T-helper 17 cell (primary cell): ENCODE data around the gene FTO. TPM values are rescaled to one million over a fixed set of nuclear protein-coding genes. Genes with fewer than 3 reads are reported as not detected.

ENCODE experiments used
- ATAC-seq: fragments of 150-1000 bp; cut with Tn5 transposase; 2 replicates; pipeline ENCODE4 v1.10.0; 2021; ENCODE audit warnings: mild to moderate bottlenecking, moderate library complexity
- DNase-seq, 3 donors: peaks; one replicate each; pipeline versions ENCODE4 v3.0.0 to v3.0.0-alpha.2; 2020 to 2021
- H3K9me3 ChIP-seq: one replicate; pipeline ENCODE4 v1.7.0; 2013; ENCODE audit warnings: low read length, mild to moderate bottlenecking; ENCODE audit not compliant: control insufficient read depth, poor library complexity, severe bottlenecking
- H3K27ac Mint-ChIP-seq: one replicate; pipeline ENCODE4 v1.8.0; 2022; ENCODE audit warnings: mild to moderate bottlenecking, moderate library complexity, mixed read lengths
- H3K27me3 Mint-ChIP-seq: one replicate; pipeline ENCODE4 v1.8.0; 2022; ENCODE audit warnings: mixed read lengths
- H3K36me3 Mint-ChIP-seq: one replicate; pipeline ENCODE4 v1.8.0; 2022; ENCODE audit warnings: low read depth, mixed read lengths
- H3K4me1 Mint-ChIP-seq: one replicate; pipeline ENCODE4 v1.8.0; 2022; ENCODE audit warnings: mild to moderate bottlenecking, mixed read lengths
- H3K4me3 Mint-ChIP-seq: one replicate; pipeline ENCODE4 v1.8.0; 2022; ENCODE audit warnings: mild to moderate bottlenecking, moderate library complexity, mixed read lengths
- total RNA-seq, 4 donors: library from RNA in 2 of 4; stranded (reverse) in 2 of 4; gene quantifications; one replicate each; pipeline ENCODE4 v1.2.3 and lab custom pipeline; 2022 to 2026

The FTO gene
- total RNA-seq, 2 donors from 2014 or later: 53.0 to 53.3 TPM

DNA sequence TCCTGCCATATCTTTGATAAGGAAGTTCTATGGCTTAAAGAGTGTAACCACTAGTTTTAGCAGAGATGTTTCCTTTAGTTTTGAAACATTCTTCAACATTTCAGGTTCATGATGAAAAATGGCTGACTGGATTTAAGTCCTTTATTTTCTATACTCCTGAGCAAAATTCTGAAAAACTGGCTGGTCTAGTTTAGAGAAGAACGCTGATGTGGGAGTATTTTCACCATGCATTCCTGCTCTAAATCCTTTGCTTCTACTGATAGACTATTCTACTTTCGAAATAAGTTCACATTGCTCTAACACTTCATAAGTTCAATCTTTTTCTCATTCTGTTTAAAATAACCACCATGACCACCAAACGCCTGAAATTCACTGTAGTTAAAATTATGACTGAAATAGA is 281.9 kb downstream of the FTO start:
- DNase-seq (no peak), ATAC-seq (no peak)
- H3K27ac Mint-ChIP-seq: no peak overlapping the region
- H3K27me3 Mint-ChIP-seq: no peaks in the 10 kb centered on the region
- peaks cover 7% of the 10 kb centered on the region for H3K4me1 Mint-ChIP-seq
- H3K36me3 Mint-ChIP-seq: peaks cover 3% of the 10 kb centered on the region
- no peak overlapping the region for H3K4me3 Mint-ChIP-seq
- H3K9me3 ChIP-seq: no peaks in the 10 kb centered on the region

DNA sequence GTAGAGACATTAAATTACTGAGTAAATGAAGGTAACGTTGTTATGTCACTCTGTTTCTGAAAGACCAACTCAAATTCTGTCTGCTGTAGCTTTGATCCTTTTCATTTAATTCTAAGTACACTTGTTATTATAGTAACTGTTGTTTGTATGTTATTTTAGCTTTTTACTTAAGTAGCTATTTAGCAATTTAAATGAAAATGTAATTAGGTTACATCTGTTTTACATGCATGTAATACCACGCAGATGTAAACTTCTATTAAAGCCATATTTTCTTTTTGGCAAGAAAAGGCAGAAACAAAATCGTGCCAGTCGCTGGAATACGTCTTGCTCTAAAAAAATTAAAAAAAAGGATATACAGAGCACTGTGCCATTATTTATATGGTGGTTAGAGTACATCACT is 282.8 kb downstream of the FTO start:
- H3K9me3 ChIP-seq: no peaks in the 10 kb centered on the region
- ATAC-seq: no peak
- H3K27ac Mint-ChIP-seq: no peak overlapping the region
- no peaks in the 10 kb centered on the region for H3K27me3 Mint-ChIP-seq
- H3K4me3 Mint-ChIP-seq: no peak overlapping the region
- peaks cover 5% of the 10 kb centered on the region for H3K36me3 Mint-ChIP-seq
- H3K4me1 Mint-ChIP-seq: peaks cover 9% of the 10 kb centered on the region
- no peak for DNase-seq

DNA sequence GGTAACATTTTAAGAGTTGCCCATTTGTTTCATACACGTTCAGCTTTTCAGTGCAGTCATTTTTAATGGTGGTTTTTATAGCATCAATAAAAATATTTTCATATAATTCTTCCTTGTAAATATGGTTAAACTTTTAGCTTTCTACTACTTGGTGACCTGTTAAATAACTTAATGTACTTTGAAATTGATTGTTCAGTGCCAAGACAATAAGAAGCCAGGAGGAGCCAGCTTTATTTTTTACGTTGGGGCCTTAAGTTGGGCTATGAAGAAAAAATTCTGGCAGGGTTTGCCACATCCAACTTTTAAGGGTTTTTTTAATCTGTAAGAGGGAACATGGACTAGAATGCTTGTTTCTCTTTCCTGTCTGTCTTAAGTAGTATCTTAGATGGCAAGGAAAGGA is 284.2 kb downstream of the FTO start:
- no peaks in the 10 kb centered on the region for H3K9me3 ChIP-seq
- Mint-ChIP-seq H3K27me3 (no peaks in the 10 kb centered on the region), H3K4me3 (no peak overlapping the region), H3K4me1 (peaks cover 9% of the 10 kb centered on the region), H3K36me3 (peaks cover 5% of the 10 kb centered on the region), H3K27ac (no peak overlapping the region)
- no peak for ATAC-seq
- no peak for DNase-seq

DNA sequence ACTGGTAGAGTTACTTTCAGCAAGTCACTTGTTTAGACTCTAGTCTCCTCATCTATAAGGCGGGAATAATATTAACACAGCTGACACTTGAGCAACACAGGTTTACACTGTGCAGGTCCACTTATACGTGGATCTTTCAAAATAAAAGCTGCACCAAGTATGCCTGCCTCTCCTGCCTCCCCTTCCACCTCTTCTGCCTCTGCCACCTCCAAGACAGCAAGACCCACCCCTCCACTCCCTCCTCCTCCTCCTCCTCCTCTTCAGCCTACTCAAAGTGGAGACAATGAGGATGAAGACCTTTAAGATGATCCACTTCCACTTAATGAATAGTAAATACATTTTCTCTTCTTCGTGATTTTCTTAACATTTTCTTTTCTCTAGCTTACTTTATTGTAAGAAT is 285.6 kb downstream of the FTO start:
- DNase-seq (no peak), ATAC-seq (no peak)
- no peaks in the 10 kb centered on the region for H3K9me3 ChIP-seq
- Mint-ChIP-seq H3K36me3 (peaks cover 7% of the 10 kb centered on the region), H3K27me3 (no peaks in the 10 kb centered on the region), H3K4me3 (no peak overlapping the region), H3K4me1 (peaks cover 6% of the 10 kb centered on the region), H3K27ac (no peak overlapping the region)

DNA sequence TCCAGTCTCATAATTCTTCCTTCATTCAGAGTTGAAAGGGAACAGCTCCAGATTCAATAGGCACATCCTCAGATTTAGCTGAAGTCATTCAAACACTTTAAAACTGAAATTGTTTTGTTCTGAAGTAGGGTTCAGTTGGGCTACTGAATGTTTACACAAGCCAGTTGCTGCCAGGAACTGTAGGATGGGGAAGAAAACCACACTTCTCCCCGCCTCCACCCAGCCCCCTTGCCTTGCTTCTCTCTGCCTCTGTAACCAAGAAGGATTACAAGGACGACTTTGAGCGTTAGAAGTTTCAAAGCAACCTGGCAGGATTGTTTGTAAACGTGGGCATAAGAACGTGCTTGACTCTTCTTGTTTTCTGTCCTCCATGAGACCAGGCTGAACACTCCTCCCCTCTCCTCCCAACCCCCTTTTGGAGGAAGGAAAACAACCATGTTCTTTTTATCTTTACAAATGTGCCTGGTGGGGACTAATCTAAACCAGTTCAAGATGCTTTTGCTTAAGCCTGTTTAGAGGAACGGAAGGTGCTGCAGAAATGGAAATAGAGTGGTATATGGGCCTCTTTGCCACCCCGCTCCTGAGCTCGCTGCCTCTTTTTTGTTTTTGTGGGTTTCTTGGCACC is 287.9 kb downstream of the FTO start:
- H3K4me1 Mint-ChIP-seq: peaks cover 10% of the 10 kb centered on the region
- no peaks in the 10 kb centered on the region for H3K27me3 Mint-ChIP-seq
- H3K9me3 ChIP-seq: no peaks in the 10 kb centered on the region
- no peak overlapping the region for H3K4me3 Mint-ChIP-seq
- peak overlapping the region; percentile 70 for H3K27ac Mint-ChIP-seq
- peaks cover 6% of the 10 kb centered on the region for H3K36me3 Mint-ChIP-seq
- no peak for ATAC-seq
- DNase-seq: no peak

DNA sequence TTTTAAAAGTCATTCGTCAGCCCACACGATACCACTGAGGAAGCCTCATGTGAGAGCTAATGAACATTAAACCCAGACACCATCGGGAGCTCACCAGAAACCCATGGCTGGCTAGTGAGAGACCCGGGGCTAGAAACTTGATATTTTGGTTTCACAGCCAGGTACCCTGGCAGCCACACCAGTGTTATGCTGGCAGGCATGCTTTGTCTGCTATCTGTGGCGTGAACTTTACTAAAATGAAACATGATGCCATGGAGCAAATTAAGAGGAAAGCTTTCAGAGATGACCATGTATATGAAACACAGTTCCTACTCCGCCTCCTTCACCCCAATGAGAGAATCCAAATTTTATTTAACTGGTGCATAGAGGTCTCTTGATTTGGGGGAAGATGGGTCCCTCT is 291.4 kb downstream of the FTO start:
- Mint-ChIP-seq H3K27me3 (no peaks in the 10 kb centered on the region), H3K27ac (no peak overlapping the region), H3K4me1 (peaks cover 9% of the 10 kb centered on the region), H3K4me3 (no peak overlapping the region), H3K36me3 (peaks cover 6% of the 10 kb centered on the region)
- H3K9me3 ChIP-seq: no peaks in the 10 kb centered on the region
- ATAC-seq (no peak), DNase-seq (no peak)

DNA sequence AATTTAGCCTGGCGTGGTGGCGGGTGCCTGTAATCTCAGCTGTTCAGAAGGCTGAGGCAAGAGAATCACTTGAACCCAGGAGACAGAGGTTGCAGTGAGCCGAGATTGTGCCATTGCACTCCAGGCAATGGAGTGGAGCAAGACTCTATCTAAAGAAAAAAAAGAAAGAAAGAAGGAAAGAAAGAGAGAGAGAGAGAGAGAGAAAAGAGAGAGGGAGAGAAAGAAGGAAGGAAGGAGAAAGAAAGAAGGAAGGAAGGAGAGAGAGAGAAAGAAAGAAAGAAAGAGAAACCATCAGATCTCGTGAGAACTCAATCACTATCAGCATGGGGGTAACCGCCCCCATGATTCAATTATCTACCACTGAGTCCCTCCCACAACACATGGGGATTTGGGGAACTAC is 293.0 kb downstream of the FTO start:
- H3K36me3 Mint-ChIP-seq: peaks cover 2% of the 10 kb centered on the region
- no peak for DNase-seq

GRCh38 chr16:53998024-53998810 is 294.3 kb downstream of the FTO start:
- ATAC-seq (no peak), DNase-seq (no peak)
- Mint-ChIP-seq H3K27ac (no peak overlapping the region), H3K36me3 (peaks cover 2% of the 10 kb centered on the region), H3K4me1 (peaks cover 6% of the 10 kb centered on the region), H3K4me3 (no peak overlapping the region), H3K27me3 (no peaks in the 10 kb centered on the region)
- H3K9me3 ChIP-seq: no peaks in the 10 kb centered on the region

More for the DNA sequence above, 293.0 kb downstream of the FTO start:
- Mint-ChIP-seq H3K4me3 (no peak overlapping the region), H3K27ac (no peak overlapping the region), H3K27me3 (no peaks in the 10 kb centered on the region), H3K4me1 (peaks cover 6% of the 10 kb centered on the region)
- no peaks in the 10 kb centered on the region for H3K9me3 ChIP-seq
- ATAC-seq: no peak

- no peak overlapping the region for H3K4me3 Mint-ChIP-seq
- ATAC-seq (no peak), DNase-seq (no peak)
- H3K27ac Mint-ChIP-seq: no peak overlapping the region
- H3K27me3 Mint-ChIP-seq: no peaks in the 10 kb centered on the region
- peaks cover 2% of the 10 kb centered on the region for H3K36me3 Mint-ChIP-seq
- peaks cover 6% of the 10 kb centered on the region for H3K4me1 Mint-ChIP-seq
- H3K9me3 ChIP-seq: no peaks in the 10 kb centered on the region
Measured at GRCh38 chr16:53998966-53999522, 295.1 kb downstream of the FTO start.

GRCh38 chr16:53999841-54000240 is 295.9 kb downstream of the FTO start:
- H3K9me3 ChIP-seq: no peaks in the 10 kb centered on the region
- H3K36me3 Mint-ChIP-seq: no peaks in the 10 kb centered on the region
- H3K27me3 Mint-ChIP-seq: no peaks in the 10 kb centered on the region
- peaks cover 5% of the 10 kb centered on the region for H3K4me1 Mint-ChIP-seq
- DNase-seq (no peak), ATAC-seq (no peak)
- H3K4me3 Mint-ChIP-seq: no peak overlapping the region
- H3K27ac Mint-ChIP-seq: no peak overlapping the region

DNA sequence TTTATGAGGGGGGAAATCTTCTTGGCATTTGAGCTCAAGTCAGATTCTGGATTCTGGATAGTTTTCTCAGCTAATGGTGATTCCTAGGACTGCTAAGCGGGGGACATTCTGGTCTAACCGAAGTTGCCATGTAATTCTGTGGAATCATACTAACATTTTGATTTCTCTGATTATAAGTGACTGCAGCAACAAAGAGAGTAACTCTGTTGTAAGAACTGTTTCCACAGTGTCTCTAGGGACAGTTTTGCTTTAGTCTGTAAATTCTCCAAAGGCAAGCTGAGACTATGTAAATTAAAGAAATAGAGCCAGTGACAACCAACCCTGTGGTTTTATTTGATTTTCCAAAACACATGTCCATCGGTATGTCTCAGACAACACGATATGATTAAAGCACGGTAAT is 296.4 kb downstream of the FTO start:
- ATAC-seq (no peak), DNase-seq (no peak)
- no peaks in the 10 kb centered on the region for H3K27me3 Mint-ChIP-seq
- no peak overlapping the region for H3K27ac Mint-ChIP-seq
- H3K4me1 Mint-ChIP-seq: peaks cover 3% of the 10 kb centered on the region
- no peak overlapping the region for H3K4me3 Mint-ChIP-seq
- H3K36me3 Mint-ChIP-seq: no peaks in the 10 kb centered on the region
- no peaks in the 10 kb centered on the region for H3K9me3 ChIP-seq

GRCh38 chr16:54006693-54007092 is 302.7 kb downstream of the FTO start:
- ATAC-seq (no peak), DNase-seq (no peak)
- H3K27ac Mint-ChIP-seq: no peak overlapping the region
- H3K36me3 Mint-ChIP-seq: no peaks in the 10 kb centered on the region
- no peaks in the 10 kb centered on the region for H3K27me3 Mint-ChIP-seq
- no peaks in the 10 kb centered on the region for H3K9me3 ChIP-seq
- H3K4me3 Mint-ChIP-seq: no peak overlapping the region
- no peaks in the 10 kb centered on the region for H3K4me1 Mint-ChIP-seq

DNA sequence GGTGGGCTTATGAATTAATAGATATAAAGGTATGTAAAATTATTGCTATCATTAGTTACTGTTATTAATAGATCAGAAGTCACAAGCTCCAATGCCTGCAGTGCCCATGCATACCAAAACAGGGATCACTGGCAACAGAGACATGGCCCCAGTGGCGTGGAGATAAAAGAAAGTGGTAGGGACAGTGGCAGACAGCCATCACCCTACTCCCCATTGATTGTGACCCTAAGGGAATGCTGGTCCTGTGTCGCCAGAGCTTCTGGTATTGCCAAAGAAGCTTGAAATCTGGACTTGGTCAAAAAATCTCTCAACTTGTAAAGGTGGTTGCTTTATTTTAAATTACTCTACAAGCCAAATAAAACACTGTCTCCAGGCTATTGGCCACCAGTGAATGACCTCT is 303.5 kb downstream of the FTO start:
- Mint-ChIP-seq H3K4me1 (no peaks in the 10 kb centered on the region), H3K4me3 (no peak overlapping the region), H3K27me3 (no peaks in the 10 kb centered on the region), H3K27ac (no peak overlapping the region), H3K36me3 (no peaks in the 10 kb centered on the region)
- H3K9me3 ChIP-seq: no peaks in the 10 kb centered on the region
- ATAC-seq: no peak
- no peak for DNase-seq
